Ascending aorta (tissue), 2 donors: ENCODE results near the gene DSE. TPM values are rescaled to one million over a fixed set of nuclear protein-coding genes. Genes with fewer than 3 reads are reported as not detected.
"Not testable (repeated sequence)": the region's sequence is repeated elsewhere in the genome, so short reads cannot be mapped to it uniquely, and the experiment has no call there.

Experiments used
- DNase-seq, 2 donors: peaks; one replicate each; pipeline ENCODE4 v3.0.0-alpha.2; 2019; ENCODE audit warnings: low spot score in 2 of 2
- H3K27ac ChIP-seq, 2 donors: fragments of 200-600 bp; sonication (generic); one replicate each; pipeline ENCODE4 v1.5.1; 2016 to 2017; ENCODE audit warnings: mild to moderate bottlenecking in 1 of 2
- H3K27me3 ChIP-seq: fragments of 200-600 bp; sonication (generic); one replicate; pipeline ENCODE4 v1.5.1; 2017
- H3K36me3 ChIP-seq, 2 donors: fragments of 200-600 bp; sonication (generic); one replicate each; pipeline ENCODE4 v1.5.1; 2016
- H3K4me1 ChIP-seq, 2 donors: fragments of 200-600 bp; sonication (generic); one replicate each; pipeline ENCODE4 v1.5.1; 2016 to 2017; ENCODE audit warnings: mild to moderate bottlenecking in 1 of 2
- H3K4me3 ChIP-seq, 2 donors: fragments of 200-600 bp; sonication (generic); one replicate each; pipeline ENCODE4 v1.5.1; 2016 to 2017; ENCODE audit warnings: mild to moderate bottlenecking in 1 of 2
- H3K9me3 ChIP-seq, 2 donors: fragments of 200-600 bp; sonication (generic); one replicate each; pipeline ENCODE4 v1.5.1; 2016
- intact Hi-C: fragments of 100-400 bp; cut with DNase I; formaldehyde crosslinking; loops from one replicate; pipeline ENCODE4 v1.15.1; 2023
- total RNA-seq: library from RNA; depleted of rRNA; stranded (reverse); fragments of >200 nt; gene quantifications from one replicate; pipeline ENCODE4 v1.1.0, GENCODE V29; 2016
- TF ChIP-seq, protein P1 (sequence below), 3 experiments: fragments of 200-600 bp in 2 of 3; fragments of 450-650 bp in 1 of 3; sonication (generic) in 2 of 3; IDR thresholded peaks; one replicate each; pipeline ENCODE4 v1.5.1; 2016 to 2019; ENCODE audit warnings: antibody characterized with exemption in 3 of 3, mild to moderate bottlenecking in 1 of 3, moderate library complexity in 1 of 3

DSE gene
- total RNA-seq, 1 donor from 2014 or later, result 27.6 TPM

DNA sequence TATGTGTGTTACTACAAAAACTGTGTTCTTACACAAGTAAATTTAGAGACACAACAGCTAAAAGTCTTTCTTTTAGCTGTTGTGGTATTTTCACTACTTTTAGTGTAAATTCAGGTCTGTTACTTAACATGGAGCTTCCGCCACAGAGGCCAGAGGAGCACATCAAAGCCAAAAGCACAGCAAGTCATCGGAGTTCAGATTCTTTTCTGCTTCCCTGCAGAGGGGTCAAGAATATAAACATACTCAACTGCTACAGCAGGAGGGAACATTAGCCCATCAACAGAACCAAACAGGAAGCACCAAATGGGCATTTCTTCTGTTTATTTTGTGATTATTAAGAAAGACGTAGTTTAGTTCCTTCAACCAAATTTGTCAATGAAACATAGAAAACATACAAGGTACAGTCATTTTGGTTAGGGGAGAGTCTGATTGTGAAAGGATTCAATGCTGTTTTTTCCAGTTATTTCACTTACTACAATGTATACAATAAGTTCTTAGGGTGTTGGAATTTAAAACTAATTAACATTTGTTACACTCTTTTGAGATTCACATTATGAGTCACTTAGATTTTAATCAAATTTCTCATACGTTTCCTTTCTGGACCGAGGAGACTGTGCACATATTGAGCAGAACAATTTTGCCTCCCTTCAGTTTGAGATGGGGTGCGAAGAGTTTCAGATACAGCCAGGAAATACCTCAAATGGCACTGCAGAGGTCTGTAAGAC lies 42.8 kb upstream of the DSE start:
- no peak overlapping the region for H3K4me3 ChIP-seq
- H3K27me3 ChIP-seq, result no peaks in the 10 kb centered on the region
- no peaks in the 10 kb centered on the region for H3K36me3 ChIP-seq
- H3K27ac ChIP-seq, result peak overlapping the region in 1 of 2 donors; percentile 6
- DNase-seq, result no peak
- H3K4me1 ChIP-seq, result peaks cover 2 to 9% of the 10 kb centered on the region in 2 donors
- TF ChIP-seq, protein P1, sequence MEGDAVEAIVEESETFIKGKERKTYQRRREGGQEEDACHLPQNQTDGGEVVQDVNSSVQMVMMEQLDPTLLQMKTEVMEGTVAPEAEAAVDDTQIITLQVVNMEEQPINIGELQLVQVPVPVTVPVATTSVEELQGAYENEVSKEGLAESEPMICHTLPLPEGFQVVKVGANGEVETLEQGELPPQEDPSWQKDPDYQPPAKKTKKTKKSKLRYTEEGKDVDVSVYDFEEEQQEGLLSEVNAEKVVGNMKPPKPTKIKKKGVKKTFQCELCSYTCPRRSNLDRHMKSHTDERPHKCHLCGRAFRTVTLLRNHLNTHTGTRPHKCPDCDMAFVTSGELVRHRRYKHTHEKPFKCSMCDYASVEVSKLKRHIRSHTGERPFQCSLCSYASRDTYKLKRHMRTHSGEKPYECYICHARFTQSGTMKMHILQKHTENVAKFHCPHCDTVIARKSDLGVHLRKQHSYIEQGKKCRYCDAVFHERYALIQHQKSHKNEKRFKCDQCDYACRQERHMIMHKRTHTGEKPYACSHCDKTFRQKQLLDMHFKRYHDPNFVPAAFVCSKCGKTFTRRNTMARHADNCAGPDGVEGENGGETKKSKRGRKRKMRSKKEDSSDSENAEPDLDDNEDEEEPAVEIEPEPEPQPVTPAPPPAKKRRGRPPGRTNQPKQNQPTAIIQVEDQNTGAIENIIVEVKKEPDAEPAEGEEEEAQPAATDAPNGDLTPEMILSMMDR (IDR thresholded peaks at IDR 0.05), result no peak
- intact Hi-C loops, result loop anchor here (5.0 kb wide), 1 partner anchor 44 kb away; the partner anchor contains the start of gene DSE
- H3K9me3 ChIP-seq, result no peaks in the 10 kb centered on the region

DNA sequence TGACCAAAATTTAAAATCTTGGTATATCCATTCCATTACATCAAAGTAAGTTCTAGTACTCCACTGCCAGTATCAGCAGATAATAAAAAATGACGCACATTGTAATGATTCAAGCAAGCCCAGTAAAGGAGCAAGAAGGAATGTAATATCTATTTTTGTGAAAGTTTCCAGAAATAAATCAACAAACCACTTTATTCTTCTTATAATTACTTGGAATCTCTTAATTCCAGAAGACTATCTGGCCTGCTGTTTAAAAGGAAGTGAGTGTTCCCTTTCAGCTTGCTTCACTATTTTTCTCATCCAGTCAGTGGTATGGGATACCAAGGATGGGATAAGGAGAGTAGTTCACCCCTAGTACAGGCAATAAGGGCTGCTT lies 42.2 kb upstream of the DSE start:
- Histone ChIP-seq H3K9me3 (no peaks in the 10 kb centered on the region), H3K27ac (peak overlapping the region in 1 of 2 donors; percentile 6), H3K36me3 (no peaks in the 10 kb centered on the region), H3K4me3 (no peak overlapping the region), H3K27me3 (no peaks in the 10 kb centered on the region), H3K4me1 (peaks cover 2 to 9% of the 10 kb centered on the region in 2 donors)
- DNase-seq, result no peak
- TF ChIP-seq, protein P1 (IDR thresholded peaks at IDR 0.05), result no peak
- intact Hi-C loops, result loop anchor here (5.0 kb wide), 1 partner anchor 44 kb away; the partner anchor contains the start of gene DSE

DNA sequence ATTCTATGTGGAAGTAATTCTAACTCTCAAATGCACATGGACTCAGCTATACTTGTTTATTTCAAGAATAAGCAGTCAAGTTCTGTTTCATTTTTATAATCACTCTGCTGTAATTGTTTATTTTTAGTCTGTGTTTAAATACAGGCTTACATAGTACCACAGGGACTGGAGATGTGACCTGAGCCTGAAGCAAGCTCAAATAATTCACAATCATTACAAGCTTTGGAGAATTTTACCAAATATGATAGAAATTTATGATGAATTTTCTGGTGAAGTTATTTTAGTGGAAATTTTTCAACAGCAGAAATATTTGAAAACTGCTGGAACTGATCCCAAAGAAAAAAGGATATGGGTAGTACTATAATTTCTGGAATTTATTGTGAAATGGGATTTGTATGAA lies 41.6 kb upstream of the DSE start:
- Histone ChIP-seq H3K4me1 (peaks cover 2 to 9% of the 10 kb centered on the region in 2 donors), H3K27ac (no peak overlapping the region), H3K27me3 (no peaks in the 10 kb centered on the region), H3K9me3 (no peaks in the 10 kb centered on the region), H3K4me3 (no peak overlapping the region), H3K36me3 (no peaks in the 10 kb centered on the region)
- intact Hi-C loops, result loop anchor here (5.0 kb wide), 1 partner anchor 43 kb away; the partner anchor contains the start of gene DSE
- DNase-seq, result no peak
- TF ChIP-seq, protein P1 (IDR thresholded peaks at IDR 0.05), result no peak

GRCh38 chr6:116330511-116330910 lies 40.2 kb upstream of the DSE start:
- DNase-seq, result no peak
- Histone ChIP-seq H3K27me3 (no peaks in the 10 kb centered on the region), H3K4me1 (peaks cover 2 to 9% of the 10 kb centered on the region in 2 donors), H3K4me3 (no peak overlapping the region), H3K36me3 (no peaks in the 10 kb centered on the region), H3K27ac (no peak overlapping the region), H3K9me3 (no peaks in the 10 kb centered on the region)
- TF ChIP-seq, protein P1 (IDR thresholded peaks at IDR 0.05), result no peak
- intact Hi-C loops, result no loop called here

- H3K4me3 ChIP-seq, result no peak overlapping the region
- intact Hi-C loops, result no loop called here
- DNase-seq, result no peak
- H3K36me3 ChIP-seq, result no peaks in the 10 kb centered on the region
- TF ChIP-seq, protein P1 (IDR thresholded peaks at IDR 0.05), result no peak
- H3K4me1 ChIP-seq, result peaks cover 2 to 3% of the 10 kb centered on the region in 2 donors
- no peaks in the 10 kb centered on the region for H3K9me3 ChIP-seq
- H3K27me3 ChIP-seq, result no peaks in the 10 kb centered on the region
- no peak overlapping the region for H3K27ac ChIP-seq
These were observed 38.7 kb upstream of the DSE start for GRCh38 chr6:116332096-116332495.

GRCh38 chr6:116334638-116335409 lies 35.9 kb upstream of the DSE start:
- intact Hi-C loops, H3K9me3 ChIP-seq, H3K27ac ChIP-seq, H3K4me3 ChIP-seq, DNase-seq, H3K36me3 ChIP-seq, H3K4me1 ChIP-seq, H3K27me3 ChIP-seq: not testable (repeated sequence)
